Naive thymus-derived CD4-positive, alpha-beta T cell (primary cell): ENCODE results near the gene KRT84. TPM values are rescaled to one million over a fixed set of nuclear protein-coding genes. Genes with fewer than 3 reads are reported as not detected.

Source experiments
- ATAC-seq: fragments of 150-1000 bp; cut with Tn5 transposase; 2 replicates; pipeline ENCODE4 v1.10.0; 2021; ENCODE audit warnings: mild to moderate bottlenecking, moderate library complexity
- CTCF ChIA-PET: fragments of 350-600 bp; sonication (Branson Sonifier 250); formaldehyde crosslinking; loops from one replicate; lab custom pipeline; 2021; ENCODE audit warnings: antibody characterized with exemption; lab: Charles Lee
- POLR2A ChIA-PET: fragments of 350-600 bp; sonication (Branson Sonifier 250); formaldehyde crosslinking; loops from one replicate; lab custom pipeline; 2021; ENCODE audit warnings: antibody characterized with exemption, inconsistent platforms; lab: Charles Lee
- DNase-seq, 9 donors: peaks; one replicate each; pipeline versions ENCODE4 v3.0.0 to v3.0.0-alpha.2; 2020 to 2022; ENCODE audit warnings: mixed read lengths in 1 of 9
- H3K27ac ChIP-seq: one replicate; pipeline ENCODE4 v1.7.0; 2013; ENCODE audit warnings: mild to moderate bottlenecking, low read depth, low read length, moderate library complexity
- H3K27me3 ChIP-seq, 2 donors: one replicate each; pipeline ENCODE4 v1.7.0; 2013; ENCODE audit warnings: low read length in 2 of 2, mild to moderate bottlenecking in 2 of 2, moderate library complexity in 2 of 2; ENCODE audit not compliant: control insufficient read depth in 2 of 2, insufficient read depth in 2 of 2
- H3K36me3 ChIP-seq, 3 experiments: 1 replicate in 2 of 3; 2 replicates in 1 of 3; pipeline ENCODE4 v1.7.0; 2013; ENCODE audit warnings: low read length in 3 of 3, mild to moderate bottlenecking in 3 of 3, moderate library complexity in 1 of 3; ENCODE audit not compliant: insufficient read depth in 3 of 3, control insufficient read depth in 2 of 3
- H3K4me1 ChIP-seq, 2 donors: one replicate each; pipeline ENCODE4 v1.7.0; 2013; ENCODE audit warnings: low read length in 2 of 2, mild to moderate bottlenecking in 2 of 2, moderate library complexity in 1 of 2; ENCODE audit not compliant: control insufficient read depth in 2 of 2, insufficient read depth in 2 of 2
- H3K4me3 ChIP-seq: 2 replicates; pipeline ENCODE4 v1.7.0; 2013; ENCODE audit warnings: mild to moderate bottlenecking, low read length
- H3K9me3 ChIP-seq, 3 experiments: 1 replicate in 2 of 3; 2 replicates in 1 of 3; pipeline ENCODE4 v1.7.0; 2013; ENCODE audit warnings: low read length in 3 of 3; ENCODE audit not compliant: control insufficient read depth in 2 of 3
- H3K27ac Mint-ChIP-seq, 9 donors: one replicate each; pipeline ENCODE4 v1.8.0; 2020 to 2022; ENCODE audit warnings: mixed read lengths in 9 of 9, mild to moderate bottlenecking in 8 of 9, moderate library complexity in 5 of 9, inconsistent platforms in 2 of 9
- H3K27me3 Mint-ChIP-seq, 5 donors: one replicate each; pipeline ENCODE4 v1.8.0; 2021 to 2022; ENCODE audit warnings: mixed read lengths in 5 of 5, mild to moderate bottlenecking in 1 of 5
- H3K36me3 Mint-ChIP-seq, 5 donors: one replicate each; pipeline ENCODE4 v1.8.0; 2020 to 2022; ENCODE audit warnings: mixed read lengths in 5 of 5, mild to moderate bottlenecking in 3 of 5, inconsistent platforms in 1 of 5
- H3K4me1 Mint-ChIP-seq, 7 donors: one replicate each; pipeline ENCODE4 v1.8.0; 2020 to 2022; ENCODE audit warnings: mixed read lengths in 7 of 7, mild to moderate bottlenecking in 3 of 7, inconsistent platforms in 1 of 7
- H3K4me3 Mint-ChIP-seq, 10 donors: one replicate each; pipeline ENCODE4 v1.8.0; 2020 to 2022; ENCODE audit warnings: mild to moderate bottlenecking in 10 of 10, mixed read lengths in 10 of 10, moderate library complexity in 6 of 10, inconsistent platforms in 2 of 10
- H3K9me3 Mint-ChIP-seq, 11 donors: one replicate each; pipeline ENCODE4 v1.8.0; 2020 to 2022; ENCODE audit warnings: mixed read lengths in 11 of 11, mild to moderate bottlenecking in 4 of 11, inconsistent platforms in 1 of 11, moderate library complexity in 1 of 11
- intact Hi-C, 2 donors: fragments of 100-400 bp; cut with micrococcal nuclease; formaldehyde crosslinking; loops; one replicate each; pipeline ENCODE4 v1.15.1; 2023
- polyA plus RNA-seq, 2 donors: library from polyadenylated mRNA; unstranded; fragments of 300-500 nt; fragmentation: Illumina TruSeq; gene quantifications; one replicate each; pipeline ENCODE4 v1.2.3, GENCODE V29; 2021
- total RNA-seq, 6 experiments: library from RNA in 5 of 6; stranded (reverse) in 5 of 6; gene quantifications; 1 replicate in 5 of 6; 2 replicates in 1 of 6; pipeline ENCODE4 v1.2.3 and lab custom pipeline; 2021 to 2026

KRT84 gene
- total RNA-seq = not detected
- polyA plus RNA-seq = not detected
- not detected for total RNA-seq (lab: John Stamatoyannopoulos, UW)

GRCh38 chr12:52385226-52385702, at the start of gene KRT84:
TSS of gene KRT84 (minus strand) at chr12:52385652. CDS start at chr12:52385585, 67 bp downstream.
- Mint-ChIP-seq H3K27ac (no peak within 1 kb of the TSS), H3K9me3 (no peaks in the 10 kb centered on the region), H3K4me3 (no peak within 1 kb of the TSS), H3K27me3 (peaks cover 0 to 4% (median 0%) of the 10 kb centered on the region in 5 donors), H3K4me1 (peaks cover 7 to 12% (median 8%) of the 10 kb centered on the region in 7 donors), H3K36me3 (no peaks in the 10 kb centered on the region)
- peaks cover 3 to 7% of the 10 kb centered on the region in 2 donors for H3K4me1 ChIP-seq
- H3K36me3 ChIP-seq = no peaks in the 10 kb centered on the region
- ATAC-seq = no peak
- ChIA-PET CTCF (no interaction called here), POLR2A (no interaction called here)
- H3K27me3 ChIP-seq = no peaks in the 10 kb centered on the region
- H3K9me3 ChIP-seq = no peaks in the 10 kb centered on the region
- no peak for DNase-seq
- H3K4me3 ChIP-seq = no peak within 1 kb of the TSS
- no peak within 1 kb of the TSS for H3K27ac ChIP-seq
- intact Hi-C loops = no loop called here

- no peak overlapping the region for H3K27ac Mint-ChIP-seq
- no peak overlapping the region for H3K4me3 ChIP-seq
- H3K36me3 ChIP-seq = no peaks in the 10 kb centered on the region
- intact Hi-C loops = no loop called here
- H3K27me3 ChIP-seq = no peaks in the 10 kb centered on the region
- no peak for ATAC-seq
- ChIA-PET CTCF (no interaction called here), POLR2A (no interaction called here)
- no peak overlapping the region for H3K27ac ChIP-seq
- H3K4me1 Mint-ChIP-seq = no peaks in the 10 kb centered on the region
- H3K27me3 Mint-ChIP-seq = peaks cover 15 to 46% (median 27%) of the 10 kb centered on the region in 5 donors
- H3K9me3 ChIP-seq = no peaks in the 10 kb centered on the region
- no peaks in the 10 kb centered on the region for H3K4me1 ChIP-seq
- no peaks in the 10 kb centered on the region for H3K36me3 Mint-ChIP-seq
- DNase-seq = no peak
- H3K9me3 Mint-ChIP-seq = no peaks in the 10 kb centered on the region
- no peak overlapping the region for H3K4me3 Mint-ChIP-seq
These were observed 49.5 kb upstream of the KRT84 start for GRCh38 chr12:52434760-52435530.

- H3K27ac Mint-ChIP-seq = no peak within 1 kb of the TSS
- H3K36me3 Mint-ChIP-seq = no peaks in the 10 kb centered on the region
- CTCF ChIA-PET = no interaction called here
- H3K4me1 Mint-ChIP-seq = no peaks in the 10 kb centered on the region
- DNase-seq (no peak), ATAC-seq (no peak)
- H3K9me3 Mint-ChIP-seq = no peaks in the 10 kb centered on the region
- peaks cover 17 to 48% (median 32%) of the 10 kb centered on the region in 5 donors for H3K27me3 Mint-ChIP-seq
- POLR2A ChIA-PET = no interaction called here
- no peaks in the 10 kb centered on the region for H3K27me3 ChIP-seq
- H3K4me3 Mint-ChIP-seq = no peak within 1 kb of the TSS
- no peaks in the 10 kb centered on the region for H3K9me3 ChIP-seq
- intact Hi-C loops = no loop called here
- no peak within 1 kb of the TSS for H3K27ac ChIP-seq
- no peaks in the 10 kb centered on the region for H3K36me3 ChIP-seq
- H3K4me1 ChIP-seq = no peaks in the 10 kb centered on the region
- H3K4me3 ChIP-seq = no peak within 1 kb of the TSS
These were observed 48.8 kb upstream of the KRT84 start, which contains the start of gene KRT75 for GRCh38 chr12:52434081-52434733. TSS of gene KRT75 (minus strand) at chr12:52434371. CDS start at chr12:52434304, 67 bp downstream.

- CTCF ChIA-PET = no interaction called here
- Mint-ChIP-seq H3K27ac (no peak overlapping the region), H3K9me3 (no peaks in the 10 kb centered on the region), H3K4me3 (no peak overlapping the region), H3K36me3 (no peaks in the 10 kb centered on the region), H3K27me3 (peaks cover 22 to 48% (median 35%) of the 10 kb centered on the region in 5 donors), H3K4me1 (no peaks in the 10 kb centered on the region)
- no peak for ATAC-seq
- no peaks in the 10 kb centered on the region for H3K4me1 ChIP-seq
- no peaks in the 10 kb centered on the region for H3K27me3 ChIP-seq
- H3K4me3 ChIP-seq = no peak overlapping the region
- H3K9me3 ChIP-seq = no peaks in the 10 kb centered on the region
- intact Hi-C loops = no loop called here
- H3K36me3 ChIP-seq = no peaks in the 10 kb centered on the region
- no peak overlapping the region for H3K27ac ChIP-seq
- no peak for DNase-seq
- POLR2A ChIA-PET = no interaction called here
These were observed 48.1 kb upstream of the KRT84 start for GRCh38 chr12:52433501-52434080.

GRCh38 chr12:52432559-52433207, 47.2 kb upstream of the KRT84 start:
- ChIA-PET CTCF (no interaction called here), POLR2A (no interaction called here)
- no peak overlapping the region for H3K4me3 Mint-ChIP-seq
- intact Hi-C loops = no loop called here
- no peaks in the 10 kb centered on the region for H3K36me3 Mint-ChIP-seq
- no peak overlapping the region for H3K27ac Mint-ChIP-seq
- H3K9me3 ChIP-seq = no peaks in the 10 kb centered on the region
- no peaks in the 10 kb centered on the region for H3K36me3 ChIP-seq
- no peak for DNase-seq
- H3K27ac ChIP-seq = no peak overlapping the region
- H3K27me3 Mint-ChIP-seq = peaks cover 22 to 48% (median 35%) of the 10 kb centered on the region in 5 donors
- no peaks in the 10 kb centered on the region for H3K9me3 Mint-ChIP-seq
- H3K4me1 Mint-ChIP-seq = no peaks in the 10 kb centered on the region
- no peak overlapping the region for H3K4me3 ChIP-seq
- H3K4me1 ChIP-seq = no peaks in the 10 kb centered on the region
- H3K27me3 ChIP-seq = no peaks in the 10 kb centered on the region
- no peak for ATAC-seq

- Histone ChIP-seq H3K27ac (no peak overlapping the region), H3K36me3 (no peaks in the 10 kb centered on the region), H3K27me3 (no peaks in the 10 kb centered on the region), H3K4me3 (no peak overlapping the region), H3K9me3 (no peaks in the 10 kb centered on the region), H3K4me1 (no peaks in the 10 kb centered on the region)
- Mint-ChIP-seq H3K27ac (no peak overlapping the region), H3K4me1 (no peaks in the 10 kb centered on the region), H3K36me3 (no peaks in the 10 kb centered on the region), H3K27me3 (peaks cover 18 to 45% (median 30%) of the 10 kb centered on the region in 5 donors), H3K4me3 (no peak overlapping the region), H3K9me3 (no peaks in the 10 kb centered on the region)
- intact Hi-C loops = no loop called here
- ATAC-seq = no peak
- POLR2A ChIA-PET = no interaction called here
- CTCF ChIA-PET = no interaction called here
- no peak for DNase-seq
These were observed 42.7 kb upstream of the KRT84 start for GRCh38 chr12:52428121-52428520.
